Heart left ventricle (tissue), 16 donors: ENCODE results near the gene FYB2. TPM values are rescaled to one million over a fixed set of nuclear protein-coding genes. Genes with fewer than 3 reads are reported as not detected.

Experiments used
- ATAC-seq, 4 donors: fragments of 200-7000 bp; cut with Tn5 transposase; one replicate each; pipeline ENCODE4 v1.9.1; 2020 to 2022; ENCODE audit warnings: moderate library complexity in 4 of 4, mild to moderate bottlenecking in 3 of 4, moderate number of reproducible peaks in 1 of 4
- DNase-seq, 5 donors: peaks; one replicate each; pipeline ENCODE4 v3.0.0-alpha.2; 2020
- H3K27ac ChIP-seq, 12 donors: fragments of 200-600 bp; sonication (generic) in 4 of 12; one replicate each; pipeline versions ENCODE4 v1.5.0 to v1.8.0; 2016 to 2022; ENCODE audit warnings: mild to moderate bottlenecking in 2 of 12
- H3K27me3 ChIP-seq, 9 donors: fragments of 200-600 bp; sonication (generic) in 2 of 9; one replicate each; pipeline versions ENCODE4 v1.5.1 to v1.8.0; 2016 to 2022; ENCODE audit warnings: mild to moderate bottlenecking in 3 of 9
- H3K36me3 ChIP-seq, 9 donors: fragments of 200-600 bp; sonication (generic) in 2 of 9; one replicate each; pipeline versions ENCODE4 v1.5.0 to v1.8.0; 2018 to 2022; ENCODE audit warnings: mild to moderate bottlenecking in 2 of 9
- H3K4me1 ChIP-seq, 12 donors: fragments of 200-600 bp; sonication (generic) in 4 of 12; one replicate each; pipeline versions ENCODE4 v1.5.0 to v1.8.0; 2016 to 2022; ENCODE audit warnings: mild to moderate bottlenecking in 3 of 12
- H3K4me3 ChIP-seq, 12 donors: fragments of 200-600 bp; sonication (generic) in 4 of 12; one replicate each; pipeline versions ENCODE4 v1.5.0 to v1.8.0; 2017 to 2022; ENCODE audit warnings: mild to moderate bottlenecking in 9 of 12, moderate library complexity in 4 of 12
- H3K9me3 ChIP-seq, 12 donors: fragments of 200-600 bp; sonication (generic) in 4 of 12; one replicate each; pipeline versions ENCODE4 v1.5.0 to v1.8.0; 2016 to 2022; ENCODE audit warnings: mild to moderate bottlenecking in 1 of 12
- CTCF ChIP-seq, 12 donors: fragments of 200-600 bp; sonication (generic) in 4 of 12; IDR thresholded peaks; one replicate each; pipeline versions ENCODE4 v1.5.0 to v1.8.0; 2018 to 2022; ENCODE audit warnings: antibody characterized with exemption in 12 of 12, mild to moderate bottlenecking in 5 of 12
- POLR2A ChIP-seq, 2 donors: fragments of 450-650 bp; IDR thresholded peaks; one replicate each; pipeline ENCODE4 v1.6.1; 2017; ENCODE audit warnings: antibody characterized with exemption in 2 of 2, mild to moderate bottlenecking in 2 of 2, moderate library complexity in 2 of 2
- WGBS, 4 donors: extraction: QIAGEN DNeasy Blood & Tissue Kit in 2 of 4; methylation state at CpG; one replicate each; pipeline versions ENCODE4 v1.1.5 to v1.1.7; 2013 to 2018; 5-methylcytosine and 5-hydroxymethylcytosine counted together
- intact Hi-C, 10 donors: fragments of 100-400 bp; cut with DNase I; formaldehyde crosslinking; loops; one replicate each; pipeline versions ENCODE4 v1.11.1 to v1.14.2; 2022
- polyA plus RNA-seq, 2 donors: library from polyadenylated mRNA; stranded (reverse); fragments of 200-250 nt; gene quantifications; one replicate each; pipeline ENCODE4 v1.2.3, GENCODE V29; 2013
- total RNA-seq, 9 donors: library from RNA; depleted of rRNA in 2 of 9; stranded (reverse); fragments of >200 nt in 2 of 9; fragmentation: NEBNext Ultra II Directional in 3 of 9; extraction: Animal tissue kit (Norgen Biotek cat#: 25700) in 3 of 9; gene quantifications; one replicate each; pipeline versions ENCODE4 v1.1.0 to v1.2.4, GENCODE V29; 2016 to 2023
- donor health status: ischemic (EF 13 %, LVEDD 7.1; RV severe dilation, severe dysfunction).
- donor health status: healthy with polysubstance abuse.
- donor health status: DM: no; HTN: yes; CAD: no.
- donor health status: DM: no; HTN: no; CAD: no.
- donor health status: ischemic (EF 25% LVEDD 6.9; RV normal size, moderate dysfunction).
- donor health status: ischemic (EF 25% LVEDD 5.7; RV mildly dilated, moderate dysfunction).
- donor health status: healthy.
- donor health status: DM: yes; HTN: yes; CAD: no.
- donor health status: ischemic (EF 35%, LVEDD 5.7; RV mildly dilated, moderate dysfunction).
- donor health status: nonischemic (EF 11% LVEDD 7.7; RV severe dilation, severe dysfunction).
- donor health status: DM: yes; HTN: yes; CAD: no.
- donor health status: PGD.
- donor health status: ischemic (EF 29% LVEDD 5.4; RV normal size, mild dysfunction).
- donor health status: nonischemic (EF 23%, LVEDD 6.1; RV moderate dilation, normal function).

The FYB2 gene
- total and polyA plus RNA-seq, 11 donors: 0.15 to 46.3 (median 9.1) TPM

- ATAC-seq: peak in 2 of 4 donors; percentile 34 to 42
- intact Hi-C loops: no loop called here
These were observed 147.7 kb downstream of the FYB2 start for GRCh38 chr1:56671542-56671941.

GRCh38 chr1:56671085-56671484 lies 148.1 kb downstream of the FYB2 start:
- no peaks in the 10 kb centered on the region for H3K36me3 ChIP-seq
- TF ChIP-seq POLR2A (IDR thresholded peaks at IDR 0.05) (no peak), CTCF (IDR thresholded peaks at IDR 0.05) (no peak)
- WGBS, 4 donors: 84 to 86% (median 86%) methylated on average over 4 of the region's 4 CpGs
- intact Hi-C loops: no loop called here
- H3K27ac ChIP-seq: no peak overlapping the region
- no peaks in the 10 kb centered on the region for H3K27me3 ChIP-seq
- H3K4me1 ChIP-seq: peaks cover 0 to 50% (median 4%) of the 10 kb centered on the region in 12 donors
- no peak overlapping the region for H3K4me3 ChIP-seq
- H3K9me3 ChIP-seq: no peaks in the 10 kb centered on the region
- no peak for DNase-seq
- no peak for ATAC-seq

More at GRCh38 chr1:56671542-56671941, 147.7 kb downstream of the FYB2 start:
- no peak for TF ChIP-seq POLR2A (IDR thresholded peaks at IDR 0.05)
- TF ChIP-seq CTCF (IDR thresholded peaks at IDR 0.05): no peak
- 68 to 86% (median 78%) methylated on average over 2 of the region's 2 CpGs for WGBS, 4 donors
- no peak for DNase-seq
- Histone ChIP-seq H3K9me3 (no peaks in the 10 kb centered on the region), H3K27me3 (no peaks in the 10 kb centered on the region), H3K4me3 (no peak overlapping the region), H3K36me3 (no peaks in the 10 kb centered on the region), H3K4me1 (peaks cover 0 to 46% (median 3%) of the 10 kb centered on the region in 12 donors), H3K27ac (no peak overlapping the region)

- no peaks in the 10 kb centered on the region for H3K9me3 ChIP-seq
- DNase-seq (no peak), ATAC-seq (peak in 3 of 4 donors; percentile 32 to 61 (median 52))
- no peak overlapping the region for H3K27ac ChIP-seq
- peaks cover 0 to 51% (median 4%) of the 10 kb centered on the region in 12 donors for H3K4me1 ChIP-seq
- 43 to 76% (median 60%) methylated on average over 2 of the region's 2 CpGs for WGBS, 4 donors
- TF ChIP-seq CTCF (IDR thresholded peaks at IDR 0.05) (no peak), POLR2A (IDR thresholded peaks at IDR 0.05) (no peak)
- intact Hi-C loops: no loop called here
- no peaks in the 10 kb centered on the region for H3K27me3 ChIP-seq
- H3K36me3 ChIP-seq: no peaks in the 10 kb centered on the region
- H3K4me3 ChIP-seq: no peak overlapping the region
These were observed 148.9 kb downstream of the FYB2 start for GRCh38 chr1:56670350-56670749.

Other genes starting within 250 kb of the FYB2 start
- gene PLPP3, start 239.8 kb downstream of the FYB2 start, total RNA-seq: 100 to 1,000 TPM in 4 of 9 donors, 10 to 100 TPM in 5; 75.8 to 221 (median 97.8) TPM
- gene PLPP3, start 239.8 kb downstream of the FYB2 start, polyA plus RNA-seq: 10 to 100 TPM; 17.1 to 89.6 TPM
- 100 to 1,000 TPM in 8 of 9 donors, 10 to 100 TPM in 1; 51.3 to 163 (median 114) TPM for gene PRKAA2, start 174.1 kb downstream of the FYB2 start, total RNA-seq
- 10 to 100 TPM; 17.6 to 24.8 TPM for gene PRKAA2, start 174.1 kb downstream of the FYB2 start, polyA plus RNA-seq
- gene C8A, start 35.4 kb upstream of the FYB2 start, total RNA-seq: not detected
- gene C8A, start 35.4 kb upstream of the FYB2 start, polyA plus RNA-seq: not detected
- not detected for gene C8B, start 146.6 kb upstream of the FYB2 start, total RNA-seq
- not detected for gene C8B, start 146.6 kb upstream of the FYB2 start, polyA plus RNA-seq